ENCODE data around the gene GABRG3. TPM values are rescaled to one million over a fixed set of nuclear protein-coding genes. Genes with fewer than 3 reads are reported as not detected.

Gene GABRG3
- total and polyA plus RNA-seq, 2 experiments from 2014 or later: 0.10 to 1.4 TPM

DNA sequence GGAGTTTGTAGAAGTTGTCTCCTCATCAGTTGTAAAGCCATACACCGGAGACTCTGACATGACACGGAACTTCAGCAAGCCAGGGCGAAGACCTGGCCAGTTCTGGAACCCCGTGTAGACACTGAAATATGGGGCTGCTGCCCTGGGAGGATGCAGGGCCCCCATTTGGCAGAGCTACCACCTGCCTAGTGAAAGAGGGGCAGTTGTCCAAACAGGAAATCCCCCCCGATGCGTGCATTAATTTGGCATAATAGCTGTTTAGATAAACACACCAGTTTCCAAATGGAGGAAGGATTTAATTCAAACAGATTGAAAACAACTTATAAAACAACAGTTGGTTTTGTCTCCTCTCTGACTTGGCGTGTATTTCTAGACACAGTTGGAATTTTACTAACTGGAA lies 357.2 kb downstream of the GABRG3 start:
- H3K4me2 ChIP-seq: no peak overlapping the region
- no peak overlapping the region for H3K4me3 Mint-ChIP-seq

More for the DNA sequence above, 357.2 kb downstream of the GABRG3 start:
- H3K9me3 Mint-ChIP-seq: no peaks in the 10 kb centered on the region
- TF ChIP-seq POLR2AphosphoS5 (IDR thresholded peaks at IDR 0.05; ENCODE audit: low read depth) (no peak), STAT1 (IDR thresholded peaks at IDR 0.05; ENCODE audit: unreplicated experiment) (no peak), NANOG (IDR thresholded peaks at IDR 0.05; ENCODE audit: borderline replicate concordance) (no peak), ZNF331 (CRISPR knock-in tag; IDR thresholded peaks at IDR 0.05; ENCODE audit: low read depth) (no peak), ZNF114 (CRISPR knock-in tag; IDR thresholded peaks at IDR 0.05) (no peak), JUNB (IDR thresholded peaks at IDR 0.05; ENCODE audit: unreplicated experiment) (no peak), CREB1 (CRISPR knock-in tag; IDR thresholded peaks at IDR 0.05; ENCODE audit: low read depth) (no peak), EZH2 (IDR thresholded peaks at IDR 0.05; ENCODE audit: low read depth, unreplicated experiment) (no peak), EZH2phosphoT487 (IDR thresholded peaks at IDR 0.05; ENCODE audit: unreplicated experiment) (no peak)
- TF ChIP-seq, protein P1, sequence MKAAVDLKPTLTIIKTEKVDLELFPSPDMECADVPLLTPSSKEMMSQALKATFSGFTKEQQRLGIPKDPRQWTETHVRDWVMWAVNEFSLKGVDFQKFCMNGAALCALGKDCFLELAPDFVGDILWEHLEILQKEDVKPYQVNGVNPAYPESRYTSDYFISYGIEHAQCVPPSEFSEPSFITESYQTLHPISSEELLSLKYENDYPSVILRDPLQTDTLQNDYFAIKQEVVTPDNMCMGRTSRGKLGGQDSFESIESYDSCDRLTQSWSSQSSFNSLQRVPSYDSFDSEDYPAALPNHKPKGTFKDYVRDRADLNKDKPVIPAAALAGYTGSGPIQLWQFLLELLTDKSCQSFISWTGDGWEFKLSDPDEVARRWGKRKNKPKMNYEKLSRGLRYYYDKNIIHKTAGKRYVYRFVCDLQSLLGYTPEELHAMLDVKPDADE (IDR thresholded peaks at IDR 0.05): no peak
- TF ChIP-seq, protein P2, sequence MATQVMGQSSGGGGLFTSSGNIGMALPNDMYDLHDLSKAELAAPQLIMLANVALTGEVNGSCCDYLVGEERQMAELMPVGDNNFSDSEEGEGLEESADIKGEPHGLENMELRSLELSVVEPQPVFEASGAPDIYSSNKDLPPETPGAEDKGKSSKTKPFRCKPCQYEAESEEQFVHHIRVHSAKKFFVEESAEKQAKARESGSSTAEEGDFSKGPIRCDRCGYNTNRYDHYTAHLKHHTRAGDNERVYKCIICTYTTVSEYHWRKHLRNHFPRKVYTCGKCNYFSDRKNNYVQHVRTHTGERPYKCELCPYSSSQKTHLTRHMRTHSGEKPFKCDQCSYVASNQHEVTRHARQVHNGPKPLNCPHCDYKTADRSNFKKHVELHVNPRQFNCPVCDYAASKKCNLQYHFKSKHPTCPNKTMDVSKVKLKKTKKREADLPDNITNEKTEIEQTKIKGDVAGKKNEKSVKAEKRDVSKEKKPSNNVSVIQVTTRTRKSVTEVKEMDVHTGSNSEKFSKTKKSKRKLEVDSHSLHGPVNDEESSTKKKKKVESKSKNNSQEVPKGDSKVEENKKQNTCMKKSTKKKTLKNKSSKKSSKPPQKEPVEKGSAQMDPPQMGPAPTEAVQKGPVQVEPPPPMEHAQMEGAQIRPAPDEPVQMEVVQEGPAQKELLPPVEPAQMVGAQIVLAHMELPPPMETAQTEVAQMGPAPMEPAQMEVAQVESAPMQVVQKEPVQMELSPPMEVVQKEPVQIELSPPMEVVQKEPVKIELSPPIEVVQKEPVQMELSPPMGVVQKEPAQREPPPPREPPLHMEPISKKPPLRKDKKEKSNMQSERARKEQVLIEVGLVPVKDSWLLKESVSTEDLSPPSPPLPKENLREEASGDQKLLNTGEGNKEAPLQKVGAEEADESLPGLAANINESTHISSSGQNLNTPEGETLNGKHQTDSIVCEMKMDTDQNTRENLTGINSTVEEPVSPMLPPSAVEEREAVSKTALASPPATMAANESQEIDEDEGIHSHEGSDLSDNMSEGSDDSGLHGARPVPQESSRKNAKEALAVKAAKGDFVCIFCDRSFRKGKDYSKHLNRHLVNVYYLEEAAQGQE (IDR thresholded peaks at IDR 0.05; ENCODE audit: unreplicated experiment): no peak
- TF ChIP-seq, protein P3, sequence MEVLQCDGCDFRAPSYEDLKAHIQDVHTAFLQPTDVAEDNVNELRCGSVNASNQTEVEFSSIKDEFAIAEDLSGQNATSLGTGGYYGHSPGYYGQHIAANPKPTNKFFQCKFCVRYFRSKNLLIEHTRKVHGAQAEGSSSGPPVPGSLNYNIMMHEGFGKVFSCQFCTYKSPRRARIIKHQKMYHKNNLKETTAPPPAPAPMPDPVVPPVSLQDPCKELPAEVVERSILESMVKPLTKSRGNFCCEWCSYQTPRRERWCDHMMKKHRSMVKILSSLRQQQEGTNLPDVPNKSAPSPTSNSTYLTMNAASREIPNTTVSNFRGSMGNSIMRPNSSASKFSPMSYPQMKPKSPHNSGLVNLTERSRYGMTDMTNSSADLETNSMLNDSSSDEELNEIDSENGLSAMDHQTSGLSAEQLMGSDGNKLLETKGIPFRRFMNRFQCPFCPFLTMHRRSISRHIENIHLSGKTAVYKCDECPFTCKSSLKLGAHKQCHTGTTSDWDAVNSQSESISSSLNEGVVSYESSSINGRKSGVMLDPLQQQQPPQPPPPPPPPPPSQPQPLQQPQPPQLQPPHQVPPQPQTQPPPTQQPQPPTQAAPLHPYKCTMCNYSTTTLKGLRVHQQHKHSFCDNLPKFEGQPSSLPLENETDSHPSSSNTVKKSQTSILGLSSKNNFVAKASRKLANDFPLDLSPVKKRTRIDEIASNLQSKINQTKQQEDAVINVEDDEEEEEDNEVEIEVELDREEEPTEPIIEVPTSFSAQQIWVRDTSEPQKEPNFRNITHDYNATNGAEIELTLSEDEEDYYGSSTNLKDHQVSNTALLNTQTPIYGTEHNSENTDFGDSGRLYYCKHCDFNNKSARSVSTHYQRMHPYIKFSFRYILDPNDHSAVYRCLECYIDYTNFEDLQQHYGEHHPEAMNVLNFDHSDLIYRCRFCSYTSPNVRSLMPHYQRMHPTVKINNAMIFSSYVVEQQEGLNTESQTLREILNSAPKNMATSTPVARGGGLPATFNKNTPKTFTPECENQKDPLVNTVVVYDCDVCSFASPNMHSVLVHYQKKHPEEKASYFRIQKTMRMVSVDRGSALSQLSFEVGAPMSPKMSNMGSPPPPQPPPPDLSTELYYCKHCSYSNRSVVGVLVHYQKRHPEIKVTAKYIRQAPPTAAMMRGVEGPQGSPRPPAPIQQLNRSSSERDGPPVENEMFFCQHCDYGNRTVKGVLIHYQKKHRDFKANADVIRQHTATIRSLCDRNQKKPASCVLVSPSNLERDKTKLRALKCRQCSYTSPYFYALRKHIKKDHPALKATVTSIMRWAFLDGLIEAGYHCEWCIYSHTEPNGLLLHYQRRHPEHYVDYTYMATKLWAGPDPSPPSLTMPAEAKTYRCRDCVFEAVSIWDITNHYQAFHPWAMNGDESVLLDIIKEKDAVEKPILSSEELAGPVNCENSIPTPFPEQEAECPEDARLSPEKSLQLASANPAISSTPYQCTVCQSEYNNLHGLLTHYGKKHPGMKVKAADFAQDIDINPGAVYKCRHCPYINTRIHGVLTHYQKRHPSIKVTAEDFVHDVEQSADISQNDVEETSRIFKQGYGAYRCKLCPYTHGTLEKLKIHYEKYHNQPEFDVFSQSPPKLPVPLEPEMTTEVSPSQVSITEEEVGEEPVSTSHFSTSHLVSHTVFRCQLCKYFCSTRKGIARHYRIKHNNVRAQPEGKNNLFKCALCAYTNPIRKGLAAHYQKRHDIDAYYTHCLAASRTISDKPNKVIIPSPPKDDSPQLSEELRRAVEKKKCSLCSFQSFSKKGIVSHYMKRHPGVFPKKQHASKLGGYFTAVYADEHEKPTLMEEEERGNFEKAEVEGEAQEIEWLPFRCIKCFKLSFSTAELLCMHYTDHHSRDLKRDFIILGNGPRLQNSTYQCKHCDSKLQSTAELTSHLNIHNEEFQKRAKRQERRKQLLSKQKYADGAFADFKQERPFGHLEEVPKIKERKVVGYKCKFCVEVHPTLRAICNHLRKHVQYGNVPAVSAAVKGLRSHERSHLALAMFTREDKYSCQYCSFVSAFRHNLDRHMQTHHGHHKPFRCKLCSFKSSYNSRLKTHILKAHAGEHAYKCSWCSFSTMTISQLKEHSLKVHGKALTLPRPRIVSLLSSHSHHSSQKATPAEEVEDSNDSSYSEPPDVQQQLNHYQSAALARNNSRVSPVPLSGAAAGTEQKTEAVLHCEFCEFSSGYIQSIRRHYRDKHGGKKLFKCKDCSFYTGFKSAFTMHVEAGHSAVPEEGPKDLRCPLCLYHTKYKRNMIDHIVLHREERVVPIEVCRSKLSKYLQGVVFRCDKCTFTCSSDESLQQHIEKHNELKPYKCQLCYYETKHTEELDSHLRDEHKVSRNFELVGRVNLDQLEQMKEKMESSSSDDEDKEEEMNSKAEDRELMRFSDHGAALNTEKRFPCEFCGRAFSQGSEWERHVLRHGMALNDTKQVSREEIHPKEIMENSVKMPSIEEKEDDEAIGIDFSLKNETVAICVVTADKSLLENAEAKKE (CRISPR knock-in tag; IDR thresholded peaks at IDR 0.05): no peak
- TF ChIP-seq, protein P4, sequence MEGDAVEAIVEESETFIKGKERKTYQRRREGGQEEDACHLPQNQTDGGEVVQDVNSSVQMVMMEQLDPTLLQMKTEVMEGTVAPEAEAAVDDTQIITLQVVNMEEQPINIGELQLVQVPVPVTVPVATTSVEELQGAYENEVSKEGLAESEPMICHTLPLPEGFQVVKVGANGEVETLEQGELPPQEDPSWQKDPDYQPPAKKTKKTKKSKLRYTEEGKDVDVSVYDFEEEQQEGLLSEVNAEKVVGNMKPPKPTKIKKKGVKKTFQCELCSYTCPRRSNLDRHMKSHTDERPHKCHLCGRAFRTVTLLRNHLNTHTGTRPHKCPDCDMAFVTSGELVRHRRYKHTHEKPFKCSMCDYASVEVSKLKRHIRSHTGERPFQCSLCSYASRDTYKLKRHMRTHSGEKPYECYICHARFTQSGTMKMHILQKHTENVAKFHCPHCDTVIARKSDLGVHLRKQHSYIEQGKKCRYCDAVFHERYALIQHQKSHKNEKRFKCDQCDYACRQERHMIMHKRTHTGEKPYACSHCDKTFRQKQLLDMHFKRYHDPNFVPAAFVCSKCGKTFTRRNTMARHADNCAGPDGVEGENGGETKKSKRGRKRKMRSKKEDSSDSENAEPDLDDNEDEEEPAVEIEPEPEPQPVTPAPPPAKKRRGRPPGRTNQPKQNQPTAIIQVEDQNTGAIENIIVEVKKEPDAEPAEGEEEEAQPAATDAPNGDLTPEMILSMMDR (conservative IDR thresholded peaks at IDR 0.05; ENCODE audit: low read depth in 2 of 2): no peak
- no peaks in the 10 kb centered on the region for H3K79me2 ChIP-seq (replicated peaks; ENCODE audit: insufficient read depth)
- no peaks in the 10 kb centered on the region for H3F3A ChIP-seq (replicated peaks; ENCODE audit: low read depth)
- DNase-seq (ENCODE audit: low spot score) (no peak), ATAC-seq (no peak)
- H3K4me1 ChIP-seq (ENCODE audit: insufficient read depth): no peaks in the 10 kb centered on the region
- no peaks in the 10 kb centered on the region for H4K20me1 ChIP-seq (replicated peaks; ENCODE audit: insufficient read depth)
- no peaks in the 10 kb centered on the region for H3K36me3 Mint-ChIP-seq (ENCODE audit: low read depth)
- H3K27ac ChIP-seq (ENCODE audit: low read depth): no peak overlapping the region
- H3K27ac Mint-ChIP-seq: no peak overlapping the region
- peaks cover 6% of the 10 kb centered on the region for H3K27me3 Mint-ChIP-seq (ENCODE audit: insufficient read depth, low read depth, poor library complexity)
- 0 out of 2 replicates have a peak overlapping the region, but pooled peaks have one; percentile 59 for H2AFZ ChIP-seq
- H3K4me3 ChIP-seq: no peak overlapping the region
- H3K4me1 Mint-ChIP-seq: peaks cover 2% of the 10 kb centered on the region; the same call in 1 of the 3 replicates
- H3K27me3 ChIP-seq (ENCODE audit: insufficient read depth): no peaks in the 10 kb centered on the region
- no peaks in the 10 kb centered on the region; the same call in 1 of the 2 replicates for H3K9me2 ChIP-seq (ENCODE audit: insufficient read depth)
- H3K36me3 ChIP-seq (ENCODE audit: insufficient read depth): no peaks in the 10 kb centered on the region

Data from GM23338 (cell line).